NCI-H1694 (cell line): ENCODE results near the gene SYT9.

Experiments
- DNase-seq: peaks from one replicate; lab custom pipeline; 2025; lab: John Stamatoyannopoulos, UW

The SYT9 gene

DNA sequence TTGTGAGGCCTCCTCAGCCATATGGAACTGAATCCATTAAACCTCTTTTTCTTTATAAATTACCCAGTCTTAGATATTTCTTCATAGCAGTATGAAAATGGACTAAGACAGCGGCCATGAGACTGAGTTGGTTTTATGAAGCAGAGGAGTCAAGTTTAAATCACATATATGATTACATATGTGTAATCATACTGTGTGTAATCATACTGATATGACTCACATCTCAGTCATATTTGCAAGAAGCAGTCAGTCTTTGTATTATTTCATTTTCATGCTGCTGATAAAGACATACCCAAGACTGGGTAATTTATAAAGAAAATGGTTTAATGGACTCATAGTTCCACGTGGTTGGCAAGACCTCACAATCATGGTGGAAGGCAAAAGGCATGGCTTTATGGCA lies 89.8 kb downstream of the SYT9 start:
- DNase-seq: no peak

DNA sequence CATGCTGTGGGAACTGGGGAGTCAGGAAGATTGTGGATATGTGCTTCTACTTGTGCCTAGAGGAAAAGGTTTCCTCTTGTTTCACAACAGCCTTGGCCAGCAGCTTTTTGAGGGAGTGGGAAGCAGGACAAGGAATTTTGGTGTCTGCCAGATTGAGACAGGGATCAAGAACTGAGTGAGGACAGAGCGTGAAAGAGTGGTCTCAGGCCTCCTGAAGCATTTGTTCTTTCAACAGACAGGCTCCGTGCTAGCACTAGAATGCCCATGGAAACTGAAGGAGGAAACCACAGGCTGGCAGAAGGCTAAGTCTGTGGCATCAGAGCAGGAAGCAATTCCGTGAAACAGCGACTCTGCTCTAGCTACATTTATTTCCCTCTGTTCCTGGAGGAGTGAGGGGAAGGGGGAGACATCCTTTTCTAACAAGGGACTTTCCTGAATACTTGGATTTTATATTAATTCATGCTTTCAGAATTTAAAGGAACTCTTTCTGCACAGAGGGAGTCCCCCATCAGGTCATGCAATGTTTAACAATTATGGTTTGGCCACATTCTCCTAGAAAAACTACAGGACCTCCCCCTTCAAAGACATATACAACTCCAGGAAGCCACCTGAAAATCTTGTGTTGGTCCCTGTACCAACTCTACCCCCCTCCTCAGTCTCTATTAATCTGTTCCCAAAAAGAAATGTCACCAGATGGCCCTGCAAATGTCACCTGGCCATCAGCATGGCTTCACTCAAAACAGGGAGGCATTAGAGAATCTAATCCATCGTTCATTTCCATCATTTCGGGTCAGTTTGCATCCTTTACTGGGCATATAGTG lies 96.1 kb downstream of the SYT9 start:
- DNase-seq: no peak

DNA sequence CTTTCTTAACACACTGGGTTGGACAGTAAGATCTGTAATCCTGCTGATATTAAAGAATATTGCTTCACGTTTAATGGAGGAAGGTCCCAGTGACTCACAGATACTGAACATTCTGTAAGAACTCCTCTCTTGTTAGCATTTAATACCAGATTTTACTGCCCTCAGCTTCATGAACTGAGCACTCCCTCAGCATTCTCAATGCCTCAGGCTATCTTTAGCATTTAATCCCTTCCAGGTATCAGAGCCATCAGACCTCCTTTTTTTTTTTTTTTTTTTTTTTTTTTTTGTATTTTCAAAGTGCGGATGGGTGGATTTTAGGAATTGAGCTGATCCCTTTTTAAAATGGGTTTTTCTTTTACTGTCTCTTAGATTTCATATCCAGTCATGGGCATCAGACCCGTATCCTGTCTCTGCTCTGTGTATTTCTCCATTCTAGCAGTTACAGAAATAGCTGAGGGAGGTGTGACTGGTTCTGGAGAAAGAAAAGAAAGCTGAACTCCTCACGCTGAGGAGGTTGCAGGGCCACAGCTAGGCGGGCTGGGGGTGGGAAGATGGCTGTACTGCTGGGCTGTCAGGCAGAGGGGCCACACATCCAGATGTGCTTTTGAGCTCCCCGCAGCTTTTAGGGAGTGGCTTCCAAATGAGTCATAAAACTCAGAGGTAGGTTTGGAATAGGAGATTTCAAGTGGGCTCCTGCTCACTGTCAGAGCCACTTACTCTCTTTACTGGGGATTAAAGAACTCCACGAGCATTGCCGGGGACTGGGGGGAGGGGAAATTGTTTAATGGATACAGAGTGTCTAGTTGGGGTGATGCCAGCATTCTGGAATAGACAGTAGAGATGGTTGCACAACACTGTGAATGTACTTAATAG lies 97.0 kb downstream of the SYT9 start:
- DNase-seq: no peak

DNA sequence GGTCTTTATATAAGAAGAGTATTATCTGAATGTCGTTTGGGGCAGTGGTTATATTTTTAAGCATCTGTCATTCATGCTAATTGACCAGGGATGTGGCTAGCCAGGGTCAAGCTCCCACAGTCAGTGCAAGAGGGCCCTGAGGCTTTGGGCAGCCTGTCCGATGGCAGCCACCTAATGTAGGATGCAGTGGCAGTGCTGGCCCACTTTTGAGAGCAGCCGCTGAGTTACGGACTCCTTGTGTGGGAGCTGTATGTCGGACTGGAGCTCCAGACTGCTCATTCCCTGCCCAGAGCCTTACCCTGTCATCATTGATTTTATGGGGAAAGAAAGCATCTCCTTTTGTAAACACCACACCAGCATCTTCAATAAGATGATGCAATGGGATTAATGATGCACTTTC lies 99.5 kb downstream of the SYT9 start:
- no peak for DNase-seq

DNA sequence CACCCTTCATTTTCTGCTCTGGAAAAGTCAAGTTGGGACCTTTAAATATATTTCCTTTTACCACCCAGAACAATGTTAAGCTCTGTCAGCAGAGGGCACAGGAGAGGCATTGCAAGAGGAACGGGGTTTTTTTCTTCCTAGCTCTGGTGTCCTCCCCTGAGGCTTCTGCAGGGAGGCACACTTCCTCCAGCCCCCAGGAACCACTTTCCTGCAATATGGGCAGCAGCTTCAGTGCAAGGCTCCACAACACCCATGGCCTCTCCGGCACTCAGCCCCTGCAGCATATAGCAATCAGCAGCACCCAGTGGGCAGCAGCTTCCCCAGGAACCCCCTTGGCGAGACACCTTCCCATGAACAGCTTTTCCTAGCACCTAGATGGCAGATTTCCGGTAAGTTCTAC lies 101.4 kb downstream of the SYT9 start:
- DNase-seq: no peak

DNA sequence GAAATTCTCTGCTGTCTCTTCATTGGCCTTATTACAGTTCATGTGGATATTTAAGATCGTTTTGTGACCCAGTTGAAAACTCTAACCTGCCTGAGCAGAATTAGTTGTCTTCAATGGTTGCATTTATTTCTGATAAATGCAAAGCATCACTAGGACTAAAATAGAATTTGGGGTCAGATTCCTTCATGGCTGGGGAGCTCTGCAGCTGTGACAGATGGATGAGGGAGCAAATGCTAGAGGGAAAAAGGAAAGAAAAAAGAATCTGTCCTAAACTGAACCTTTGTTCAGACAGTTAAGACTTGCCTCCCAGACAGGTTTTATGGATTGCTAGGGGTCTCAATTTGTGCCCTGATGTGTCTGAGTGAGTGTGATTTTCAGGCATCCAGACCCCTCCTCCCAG lies 113.0 kb downstream of the SYT9 start:
- DNase-seq: no peak

DNA sequence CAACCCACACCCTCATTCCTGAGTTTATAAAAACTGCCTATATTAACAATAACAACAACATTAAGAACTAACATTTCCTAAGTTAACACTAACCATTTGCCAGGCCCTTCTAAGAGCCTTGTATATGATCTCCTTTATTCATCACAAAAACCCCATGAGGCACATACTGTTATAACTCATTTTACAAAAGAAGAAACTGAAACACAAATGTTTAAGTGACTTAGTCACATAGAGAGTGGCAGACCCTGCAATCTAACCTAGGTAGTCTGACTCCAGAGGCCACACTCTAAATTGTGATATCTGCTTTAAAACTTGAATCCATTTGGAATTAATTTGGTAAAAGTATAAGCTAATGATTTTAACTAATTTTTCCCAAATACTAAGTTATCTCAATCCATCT lies 116.1 kb downstream of the SYT9 start:
- no peak for DNase-seq

DNA sequence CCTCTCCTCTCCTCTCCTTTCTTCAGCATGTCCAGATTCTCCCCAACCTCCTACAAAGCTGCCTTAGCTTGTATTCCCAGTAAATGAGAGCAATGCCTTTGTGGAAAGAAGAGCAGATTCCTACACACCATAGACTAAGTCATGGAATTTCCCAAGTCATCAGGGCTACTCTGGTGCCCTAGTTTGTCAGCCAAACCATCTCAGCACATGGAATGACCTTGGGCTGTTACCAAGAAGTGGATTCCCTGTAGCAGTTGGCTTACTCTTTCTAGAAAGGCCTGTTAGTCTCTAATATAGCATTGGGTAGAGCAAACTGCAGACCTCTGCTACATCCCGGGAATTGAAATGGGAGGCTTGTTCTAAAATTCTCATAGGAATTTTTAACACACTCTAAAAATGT lies 124.7 kb downstream of the SYT9 start:
- no peak for DNase-seq

DNA sequence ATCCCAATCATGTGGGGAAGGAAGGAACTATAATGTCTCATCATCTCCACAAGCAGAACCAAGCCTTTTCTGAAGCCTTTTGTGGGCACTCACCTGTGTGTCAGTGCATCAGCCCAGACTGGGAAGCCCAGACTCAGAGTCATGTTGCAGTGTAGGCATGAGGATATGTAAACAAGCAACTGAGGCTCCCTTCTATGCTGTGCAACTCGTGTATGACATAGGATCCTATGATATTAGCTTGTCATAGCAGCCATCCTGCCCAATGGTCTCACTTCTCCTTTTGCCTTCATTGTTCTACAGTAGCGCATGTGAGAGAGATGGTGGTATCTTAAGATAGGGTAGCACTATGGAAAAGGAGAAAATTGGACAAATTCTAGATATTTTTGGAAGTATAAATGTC lies 130.2 kb downstream of the SYT9 start:
- no peak for DNase-seq

DNA sequence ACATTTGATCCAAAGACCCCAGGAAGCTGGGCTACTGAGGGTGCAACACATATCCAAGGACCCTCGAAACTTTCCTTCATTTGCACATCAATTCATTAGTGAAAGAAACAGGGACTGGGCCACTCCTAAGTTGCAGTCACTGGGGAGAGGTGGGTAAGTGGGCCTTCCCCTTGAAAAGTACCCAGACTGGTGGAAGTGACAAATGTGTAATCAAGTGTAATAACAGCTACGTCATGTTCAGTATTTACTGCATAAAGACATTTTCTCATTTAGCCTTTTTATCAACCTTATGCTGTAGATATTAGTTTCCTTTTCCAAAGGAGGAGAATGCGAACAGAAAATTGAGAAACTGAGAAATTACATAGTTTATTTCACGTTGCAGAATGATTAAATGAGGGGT lies 131.7 kb downstream of the SYT9 start:
- no peak for DNase-seq

DNA sequence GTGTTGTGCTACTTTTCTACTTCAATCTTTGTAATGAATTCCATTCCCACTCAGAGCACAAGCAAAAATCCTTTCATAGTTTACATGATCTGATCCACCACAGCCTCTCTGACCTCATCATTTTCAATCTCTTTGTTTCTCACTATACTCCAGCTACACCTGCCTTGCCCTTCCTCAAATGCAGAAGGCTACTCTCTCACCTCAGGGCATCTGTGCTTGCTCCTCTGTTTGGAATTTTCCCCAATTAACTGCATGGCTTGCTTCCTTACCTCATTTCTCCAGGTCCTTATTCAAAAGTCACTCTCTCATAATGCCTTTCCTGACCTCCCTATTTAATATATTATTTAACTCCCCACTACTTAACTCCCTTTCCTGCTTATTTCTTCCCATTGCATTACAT lies 133.0 kb downstream of the SYT9 start:
- no peak for DNase-seq

DNA sequence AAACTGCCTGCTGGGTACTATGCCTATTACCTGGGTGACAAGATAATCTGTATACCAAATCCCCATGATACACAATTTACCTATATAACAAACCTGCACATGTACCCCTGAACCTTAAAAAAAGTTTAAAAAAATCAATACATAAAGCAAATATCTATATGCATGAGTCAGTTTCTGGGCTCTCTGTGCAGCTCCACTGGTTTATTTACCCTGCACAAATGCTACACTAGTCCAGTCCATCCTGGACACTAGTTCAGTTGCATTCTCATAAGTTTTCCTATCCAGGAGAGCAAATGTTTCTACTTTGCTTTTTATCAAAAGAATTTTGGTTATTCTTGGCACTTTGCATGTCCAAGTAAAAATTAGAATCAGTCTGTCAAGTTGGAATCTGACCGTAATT lies 133.8 kb downstream of the SYT9 start:
- DNase-seq: no peak

DNA sequence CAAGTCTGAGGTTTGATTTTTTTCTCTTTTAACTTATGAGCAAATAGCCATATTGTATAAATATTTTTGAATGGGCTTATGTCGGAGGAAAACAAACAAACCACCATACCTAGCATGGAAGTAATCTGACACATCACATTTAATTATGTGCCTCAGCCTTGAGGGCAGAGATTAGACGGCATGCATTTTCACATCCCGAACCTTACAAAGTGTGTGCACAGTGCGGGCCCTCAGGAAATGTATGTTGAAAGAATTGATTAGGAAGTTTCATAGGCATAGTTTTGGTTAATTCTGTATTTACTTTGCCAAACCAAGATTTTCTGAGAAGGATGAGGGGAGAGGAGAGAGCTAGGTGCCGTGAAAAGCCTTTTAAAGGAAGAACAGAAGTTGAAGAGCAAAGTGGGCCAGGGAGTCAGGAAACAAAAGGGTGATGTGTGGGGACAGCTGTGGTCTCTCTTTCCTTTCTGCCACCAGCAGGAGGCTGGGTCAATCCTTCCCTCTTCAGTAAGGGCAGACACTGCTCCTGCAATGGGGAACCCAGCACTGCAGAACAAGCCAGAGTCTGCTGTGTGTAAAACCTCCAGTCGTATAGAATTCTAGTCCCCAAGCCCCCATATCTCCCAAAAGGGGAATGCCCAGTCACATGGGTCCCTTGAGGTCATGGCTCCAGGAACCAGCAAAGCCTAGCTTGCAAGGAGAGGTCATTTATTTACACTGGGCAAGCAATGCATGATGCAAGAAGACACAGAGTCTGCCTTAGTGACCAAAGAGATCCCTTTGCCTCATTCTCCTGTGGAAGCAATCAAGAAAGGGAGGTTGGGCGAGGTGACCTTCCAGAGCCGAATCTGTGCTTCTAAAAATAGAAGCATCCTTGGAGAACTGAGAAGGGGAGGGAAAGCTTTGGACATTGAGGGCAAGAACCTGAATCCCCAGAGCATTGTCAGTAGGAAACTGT lies 162.5 kb downstream of the SYT9 start:
- no peak for DNase-seq

DNA sequence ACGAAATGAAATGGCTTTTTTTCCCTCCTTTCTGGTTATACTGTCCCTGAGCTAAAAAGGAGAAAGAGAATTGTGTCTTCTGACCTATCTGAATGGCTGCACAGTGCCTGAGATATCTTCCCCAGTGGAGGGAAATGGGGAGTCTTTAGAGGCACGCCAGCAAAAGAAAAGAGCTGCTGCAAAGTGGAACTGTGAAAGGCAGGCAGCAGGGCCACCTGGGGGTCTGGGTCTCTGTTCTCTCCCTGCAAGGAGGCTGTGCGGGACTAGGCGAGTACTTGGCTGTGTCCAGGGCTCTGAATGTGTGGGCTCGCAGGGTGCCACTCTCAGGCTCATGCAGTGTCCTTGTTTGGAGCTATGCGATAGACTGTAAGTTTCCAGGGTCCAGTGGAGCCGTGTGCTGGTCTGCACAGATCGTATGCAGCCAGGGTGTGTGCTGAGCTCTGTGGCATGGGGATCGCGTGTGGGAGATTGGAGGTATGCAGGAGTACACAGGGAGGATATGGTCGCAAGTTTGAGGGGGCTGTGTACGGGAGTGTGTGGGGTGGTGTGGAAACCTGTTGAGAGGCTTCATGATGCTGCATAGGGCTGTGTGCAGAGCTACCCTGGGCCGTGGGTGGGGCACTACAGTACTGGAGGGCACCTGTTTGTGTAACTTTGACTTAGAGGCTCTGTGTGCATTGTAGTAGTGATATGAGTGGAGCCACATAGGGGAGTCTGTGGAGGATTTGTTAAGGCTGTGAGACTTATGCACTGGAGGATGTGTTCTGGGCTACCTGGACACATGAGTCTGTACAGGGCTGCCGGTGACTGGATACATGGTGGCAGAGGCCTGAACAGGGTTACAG lies 163.5 kb downstream of the SYT9 start:
- DNase-seq: no peak

DNA sequence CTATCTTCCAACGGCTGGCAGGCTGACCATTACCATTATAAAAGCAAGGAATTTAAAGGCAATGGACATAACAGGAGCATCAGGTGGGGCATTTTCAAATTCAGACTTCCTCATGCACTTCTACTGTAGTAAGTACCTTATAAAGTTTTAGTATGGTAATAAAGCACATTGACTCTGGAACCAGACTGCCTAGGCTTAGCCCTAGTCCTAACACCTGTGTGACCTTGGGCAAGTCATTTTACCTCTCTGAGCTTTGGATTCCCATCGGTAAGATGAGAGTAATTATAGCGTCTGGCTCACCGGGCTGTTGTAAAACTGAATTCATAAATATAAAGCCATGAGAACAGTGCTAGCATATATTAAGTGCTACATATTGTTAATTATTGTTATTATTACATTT lies 164.4 kb downstream of the SYT9 start:
- DNase-seq: no peak

DNA sequence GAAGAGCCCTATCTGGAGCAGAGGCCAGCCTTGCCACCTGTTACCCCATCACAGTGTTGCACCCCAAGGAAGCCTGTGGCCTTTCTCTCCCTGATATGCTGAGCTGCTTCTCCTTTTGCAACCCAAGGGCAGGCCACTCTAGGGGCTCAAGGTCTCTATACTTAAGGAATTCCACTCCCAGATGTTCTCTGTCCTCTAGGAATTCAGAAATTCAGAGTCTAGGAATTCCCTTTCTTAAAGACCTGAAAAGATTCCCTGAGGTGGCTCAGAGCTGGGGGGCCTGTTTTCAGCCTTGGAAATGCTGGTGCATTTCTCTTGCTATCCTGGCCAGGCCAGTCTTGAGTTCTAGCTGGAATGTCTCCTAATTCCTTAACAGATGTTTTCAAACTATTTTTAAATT lies 165.6 kb downstream of the SYT9 start:
- no peak for DNase-seq

DNA sequence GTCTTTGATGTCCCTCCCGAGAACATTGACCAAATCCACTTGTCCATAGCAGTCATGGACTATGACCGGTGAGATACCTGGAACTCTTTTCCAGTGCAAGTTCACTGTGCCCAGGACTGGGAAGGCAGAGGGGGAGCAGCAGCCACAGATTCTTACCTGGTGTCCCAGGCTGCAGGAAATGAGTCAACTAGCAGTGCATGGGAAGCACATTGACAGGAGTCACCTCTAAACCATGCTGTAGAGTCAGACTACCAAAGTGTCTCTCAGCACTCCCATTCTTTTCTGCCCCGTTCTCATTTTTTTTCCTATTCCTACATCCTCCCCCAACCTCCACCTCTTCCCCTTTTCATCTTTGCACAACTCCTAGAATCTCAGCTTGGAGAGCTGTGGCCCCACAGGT lies 166.4 kb downstream of the SYT9 start:
- DNase-seq: no peak

DNA sequence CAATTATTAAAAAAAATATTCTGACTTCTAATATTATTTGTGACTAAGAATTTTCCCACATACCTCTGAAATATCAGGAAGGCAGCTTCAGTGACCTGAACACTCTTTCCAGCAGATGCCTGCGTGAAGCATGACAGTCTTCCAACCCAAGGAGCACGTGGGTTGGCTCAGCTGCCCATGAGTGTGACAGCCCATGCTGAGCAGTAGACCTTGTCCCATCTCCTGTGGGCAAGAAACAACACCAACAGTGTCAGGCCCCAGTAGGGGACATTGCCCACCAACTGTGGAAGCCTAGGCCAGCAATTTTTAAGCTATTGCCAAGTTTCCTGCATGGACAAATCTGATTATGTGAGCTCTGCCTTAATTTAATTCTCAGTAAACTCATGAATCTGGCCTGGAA lies 167.2 kb downstream of the SYT9 start:
- no peak for DNase-seq

DNA sequence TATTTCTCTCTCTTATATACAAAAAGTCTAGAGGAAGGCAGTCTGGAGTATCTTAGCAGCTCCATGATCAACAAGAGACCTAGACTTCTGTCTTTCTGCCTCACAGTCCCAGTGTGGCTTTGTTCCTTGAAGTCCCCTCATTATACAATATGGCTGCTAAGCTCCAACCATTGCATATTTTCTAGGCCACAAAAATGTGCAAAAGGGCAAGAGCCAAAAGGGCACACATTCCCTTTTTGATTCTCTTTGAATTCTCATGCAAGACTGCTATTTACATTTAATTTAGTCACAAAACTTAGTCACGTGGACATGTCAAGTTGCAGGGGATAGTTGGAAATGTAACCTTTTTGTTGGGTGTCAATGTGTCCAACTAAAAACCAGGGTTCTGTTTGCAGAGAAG lies 169.4 kb downstream of the SYT9 start:
- DNase-seq: no peak

DNA sequence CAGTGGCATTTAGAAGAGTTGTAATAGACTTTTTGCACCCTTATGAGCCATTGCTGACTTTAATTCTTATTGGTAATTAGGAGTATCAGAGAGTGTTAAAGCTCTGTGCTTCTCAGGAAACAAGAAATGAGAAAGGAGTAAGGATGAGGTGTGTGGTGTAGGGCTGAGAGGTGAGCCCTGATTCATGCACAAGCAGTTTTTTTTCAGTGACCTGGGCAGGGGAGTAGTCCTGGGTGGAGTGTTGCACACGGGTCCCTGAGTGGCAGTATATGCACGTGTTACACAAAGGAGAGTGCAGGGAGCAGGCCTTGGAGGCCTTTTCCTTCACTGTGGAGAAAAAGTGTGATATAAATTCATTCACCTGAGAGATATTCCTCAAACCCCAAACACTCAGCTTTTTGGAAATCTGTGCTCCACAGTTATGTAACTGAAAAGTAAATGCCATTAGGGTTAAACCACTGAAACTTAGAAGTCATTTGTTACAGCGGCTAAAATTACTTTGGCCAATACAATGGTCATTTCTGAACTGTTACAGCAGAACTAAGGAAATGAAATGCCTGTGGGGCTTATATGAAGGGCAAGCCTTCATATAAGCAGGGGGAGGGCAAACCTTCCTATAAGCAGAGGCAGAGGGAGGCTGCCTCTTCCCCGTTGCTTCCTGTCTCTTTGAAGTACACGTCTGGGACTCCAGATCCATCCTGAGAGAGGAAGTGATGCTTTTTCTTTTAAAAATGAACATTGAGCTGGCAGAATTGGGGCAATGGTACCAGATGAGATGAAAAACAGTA lies 171.0 kb downstream of the SYT9 start:
- DNase-seq: no peak

DNA sequence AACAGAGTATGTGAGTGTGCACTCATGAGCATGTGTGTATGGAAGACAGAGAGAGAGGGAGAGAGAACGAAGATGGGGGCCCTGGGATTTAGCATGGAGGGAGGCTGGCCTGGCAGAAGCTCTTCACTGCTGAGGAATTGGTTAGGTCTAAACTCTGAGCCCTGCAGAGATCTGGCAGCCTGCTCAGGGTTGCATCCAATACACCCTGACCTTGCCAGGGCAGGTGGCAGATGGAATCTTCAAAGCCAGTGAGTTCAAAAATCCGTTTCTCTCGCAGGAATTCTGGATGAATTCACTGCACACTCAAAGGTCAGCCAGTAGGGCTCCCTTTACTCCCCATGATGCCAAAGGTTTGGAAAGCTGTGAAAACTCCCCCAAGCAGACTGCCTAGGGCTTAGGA lies 172.2 kb downstream of the SYT9 start:
- DNase-seq: no peak
